Spinal cord (tissue), 10 donors: ENCODE results near the gene PRMT7. TPM values are rescaled to one million over a fixed set of nuclear protein-coding genes. Genes with fewer than 3 reads are reported as not detected.

ENCODE experiments used
- DNase-seq, 6 donors: peaks; one replicate each; pipeline versions ENCODE4 v3.0.0 to v3.0.0-alpha.2; 2013 to 2015; ENCODE audit warnings: low spot score in 6 of 6, low read depth in 4 of 6
- H3K27ac ChIP-seq: one replicate; pipeline ENCODE4 v1.5.1; 2013; ENCODE audit warnings: low read depth, low read length, control low read depth
- H3K27me3 ChIP-seq: one replicate; pipeline ENCODE4 v1.6.1; 2013; ENCODE audit warnings: low read length; ENCODE audit not compliant: control insufficient read depth, insufficient read depth
- H3K36me3 ChIP-seq: one replicate; pipeline ENCODE4 v1.6.1; 2013; ENCODE audit warnings: low read length; ENCODE audit not compliant: control insufficient read depth, insufficient read depth
- H3K4me1 ChIP-seq: one replicate; pipeline ENCODE4 v1.6.1; 2013; ENCODE audit warnings: low read length; ENCODE audit not compliant: control insufficient read depth, insufficient read depth
- H3K4me3 ChIP-seq: one replicate; pipeline ENCODE4 v1.5.1; 2013; ENCODE audit warnings: low read depth, low read length, control low read depth
- H3K9me3 ChIP-seq: one replicate; pipeline ENCODE4 v1.6.1; 2013; ENCODE audit warnings: low read length; ENCODE audit not compliant: control insufficient read depth, insufficient read depth
- WGBS: methylation state at CpG from one replicate; pipeline ENCODE4 v1.1.5; 2013; ENCODE audit warnings: missing lambda C conversion rate; ENCODE audit not compliant: insufficient coverage; 5-methylcytosine and 5-hydroxymethylcytosine counted together
- polyA plus RNA-seq, 2 donors: library from polyadenylated mRNA; unstranded; fragments of 120-200 nt; gene quantifications; one replicate each; pipeline ENCODE4 v1.2.1, GENCODE V29; 2013; ENCODE audit not compliant: insufficient read length in 2 of 2
- total RNA-seq, 2 donors: library from RNA; depleted of rRNA in 1 of 2; stranded (reverse); fragments of 120-200 nt in 1 of 2; fragments of >200 nt in 1 of 2; gene quantifications; one replicate each; pipeline versions ENCODE4 v1.2.3 to v1.2.4, GENCODE V29; 2013 to 2014
- donor health status: healthy.

Gene PRMT7
- total and polyA plus RNA-seq, 4 donors = 43.7 to 83.3 (median 66.4) TPM

DNA sequence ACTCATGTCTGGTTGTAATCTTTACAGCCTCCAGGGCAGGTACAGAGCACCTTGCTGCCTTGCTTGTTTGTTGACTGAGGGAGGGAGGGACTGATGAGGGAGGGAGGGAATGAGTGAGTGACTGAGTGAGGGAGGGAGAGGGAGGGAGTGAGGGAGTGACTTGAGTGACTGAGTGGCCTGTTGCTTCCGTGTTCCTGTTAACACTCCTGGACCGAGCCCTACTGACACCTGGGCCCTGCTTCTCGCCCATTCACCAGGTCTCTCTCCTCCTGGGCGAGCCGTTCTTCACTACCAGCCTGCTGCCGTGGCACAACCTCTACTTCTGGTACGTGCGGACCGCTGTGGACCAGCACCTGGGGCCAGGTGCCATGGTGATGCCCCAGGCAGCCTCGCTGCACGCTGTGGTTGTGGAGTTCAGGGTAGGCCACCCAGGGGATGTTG is 41.2 kb downstream of the PRMT7 start:
- Histone ChIP-seq H3K27ac (no peak overlapping the region), H3K4me1 (peaks cover 20% of the 10 kb centered on the region), H3K36me3 (peaks cover 82% of the 10 kb centered on the region), H3K27me3 (no peaks in the 10 kb centered on the region), H3K4me3 (no peak overlapping the region), H3K9me3 (no peaks in the 10 kb centered on the region)
- WGBS = 89% methylated on average over 8 of the region's 11 CpGs
- DNase-seq = no peak

DNA sequence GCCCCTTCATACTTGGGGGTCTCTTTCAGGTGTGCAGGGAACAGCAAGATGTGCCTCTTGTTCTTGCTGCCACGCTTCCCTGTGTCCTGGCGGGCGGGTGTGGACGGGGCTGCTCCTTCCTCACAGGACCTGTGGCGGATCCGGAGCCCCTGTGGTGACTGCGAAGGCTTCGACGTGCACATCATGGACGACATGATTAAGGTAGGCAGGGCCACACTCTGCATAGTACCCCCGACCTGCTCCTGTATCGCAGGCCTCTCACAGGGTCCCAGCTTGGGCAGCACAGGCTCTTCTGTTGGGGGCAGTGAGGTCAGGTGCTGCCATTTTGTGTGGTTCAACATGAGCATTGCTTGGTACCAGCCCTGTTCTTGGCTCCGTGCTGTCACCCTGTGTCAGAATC is 42.5 kb downstream of the PRMT7 start:
- Histone ChIP-seq H3K9me3 (no peaks in the 10 kb centered on the region), H3K27me3 (no peaks in the 10 kb centered on the region), H3K4me3 (no peak overlapping the region), H3K4me1 (peaks cover 13% of the 10 kb centered on the region), H3K36me3 (peaks cover 85% of the 10 kb centered on the region), H3K27ac (no peak overlapping the region)
- WGBS = 90% methylated on average over 12 of the region's 13 CpGs
- no peak for DNase-seq

DNA sequence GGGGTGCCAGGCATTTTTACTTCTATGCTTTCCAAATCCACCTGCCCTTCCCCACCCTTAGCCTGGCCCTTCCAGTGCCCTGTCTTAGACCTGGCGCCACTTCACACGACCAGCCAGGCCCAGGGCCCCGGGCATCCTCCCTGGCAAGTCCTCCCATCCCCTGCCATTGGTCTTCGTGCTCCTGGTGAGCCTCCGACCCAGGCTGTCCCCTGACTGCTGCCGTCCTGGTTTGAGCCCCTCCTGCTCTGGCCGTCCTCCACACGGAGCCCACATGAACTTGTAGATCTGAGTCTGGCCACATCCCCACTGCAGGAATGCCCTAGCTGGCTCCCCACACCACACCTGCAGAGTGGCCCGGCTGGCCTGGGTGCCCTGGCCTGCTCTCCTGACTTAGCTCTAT is 44.0 kb downstream of the PRMT7 start:
- Histone ChIP-seq H3K36me3 (peaks cover 84% of the 10 kb centered on the region), H3K4me3 (no peak overlapping the region), H3K4me1 (peaks cover 12% of the 10 kb centered on the region), H3K27me3 (no peaks in the 10 kb centered on the region), H3K27ac (no peak overlapping the region), H3K9me3 (no peaks in the 10 kb centered on the region)
- DNase-seq = no peak
- 98% methylated on average over 9 of the region's 9 CpGs for WGBS

DNA sequence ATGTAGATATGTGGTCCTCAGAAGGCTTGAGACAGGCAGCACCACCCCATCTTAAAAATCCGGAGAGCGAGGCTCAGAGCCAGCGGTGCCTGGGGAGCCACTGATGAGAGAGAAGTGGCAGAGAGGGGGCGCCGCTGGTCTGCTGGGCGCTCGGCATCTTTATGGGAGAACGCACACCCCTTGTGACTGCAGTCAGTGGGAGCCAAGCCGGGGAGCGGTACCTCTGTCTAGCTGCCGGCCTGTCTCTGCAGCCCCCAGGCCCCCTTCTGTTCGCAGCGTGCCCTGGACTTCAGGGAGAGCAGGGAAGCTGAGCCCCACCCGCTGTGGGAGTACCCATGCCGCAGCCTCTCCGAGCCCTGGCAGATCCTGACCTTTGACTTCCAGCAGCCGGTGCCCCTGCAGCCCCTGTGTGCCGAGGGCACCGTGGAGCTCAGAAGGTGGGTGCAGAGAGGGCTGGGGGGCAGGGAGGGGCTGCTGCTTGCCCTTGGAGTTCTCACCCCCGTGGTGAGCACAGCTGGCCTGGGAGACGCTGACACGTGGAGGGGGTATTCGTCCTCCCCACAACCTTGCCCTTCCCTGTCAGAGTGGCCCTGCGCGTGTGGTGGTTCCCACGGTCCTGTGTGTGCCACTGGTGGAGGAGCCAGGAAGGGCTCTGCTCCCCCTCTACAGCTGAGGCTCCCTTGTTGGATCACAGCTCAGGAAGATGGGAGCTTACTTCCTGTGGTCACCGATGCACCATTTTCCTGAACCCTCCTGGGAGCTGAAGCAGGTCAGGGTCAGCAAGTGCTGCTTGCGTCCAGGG is 44.8 kb downstream of the PRMT7 start:
- Histone ChIP-seq H3K27ac (no peak overlapping the region), H3K4me1 (peaks cover 21% of the 10 kb centered on the region), H3K27me3 (no peaks in the 10 kb centered on the region), H3K9me3 (no peaks in the 10 kb centered on the region), H3K4me3 (no peak overlapping the region), H3K36me3 (peaks cover 91% of the 10 kb centered on the region)
- 82% methylated on average over 22 of the region's 28 CpGs for WGBS
- DNase-seq = no peak

DNA sequence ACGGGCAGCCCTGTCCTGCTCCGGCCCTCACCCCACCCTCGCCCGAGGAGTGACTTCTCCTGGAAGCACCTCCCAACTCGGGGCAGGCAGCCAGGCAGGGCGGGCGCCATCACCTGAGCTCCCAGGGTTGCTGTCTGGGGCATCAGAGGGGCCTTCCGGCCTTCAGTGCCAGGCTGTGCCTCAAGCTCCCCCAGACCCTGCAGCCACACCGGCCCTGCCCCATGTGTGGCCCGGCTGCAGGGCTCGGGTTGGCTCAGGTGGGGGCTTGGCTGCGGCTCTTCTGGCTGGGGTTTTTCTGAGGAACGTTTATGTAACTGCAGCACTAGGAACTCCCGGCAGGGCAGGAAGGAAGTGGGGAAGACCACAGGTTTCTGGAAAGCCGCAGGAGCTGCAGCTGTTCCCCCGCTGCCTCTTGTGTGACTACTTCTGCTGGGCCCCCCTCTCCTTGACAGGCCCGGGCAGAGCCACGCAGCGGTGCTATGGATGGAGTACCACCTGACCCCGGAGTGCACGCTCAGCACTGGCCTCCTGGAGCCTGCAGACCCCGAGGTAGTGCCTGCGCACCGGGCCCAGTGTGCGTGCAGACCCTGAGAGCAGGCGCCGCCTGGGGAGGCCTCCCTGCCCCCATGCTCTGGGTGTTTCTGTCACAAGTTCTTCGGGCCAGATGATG is 45.6 kb downstream of the PRMT7 start:
- peaks cover 95% of the 10 kb centered on the region for H3K36me3 ChIP-seq
- H3K4me1 ChIP-seq = peaks cover 28% of the 10 kb centered on the region
- H3K9me3 ChIP-seq = no peaks in the 10 kb centered on the region
- WGBS = 84% methylated on average over 28 of the region's 28 CpGs
- no peak overlapping the region for H3K27ac ChIP-seq
- DNase-seq = no peak
- H3K4me3 ChIP-seq = no peak overlapping the region
- no peaks in the 10 kb centered on the region for H3K27me3 ChIP-seq

DNA sequence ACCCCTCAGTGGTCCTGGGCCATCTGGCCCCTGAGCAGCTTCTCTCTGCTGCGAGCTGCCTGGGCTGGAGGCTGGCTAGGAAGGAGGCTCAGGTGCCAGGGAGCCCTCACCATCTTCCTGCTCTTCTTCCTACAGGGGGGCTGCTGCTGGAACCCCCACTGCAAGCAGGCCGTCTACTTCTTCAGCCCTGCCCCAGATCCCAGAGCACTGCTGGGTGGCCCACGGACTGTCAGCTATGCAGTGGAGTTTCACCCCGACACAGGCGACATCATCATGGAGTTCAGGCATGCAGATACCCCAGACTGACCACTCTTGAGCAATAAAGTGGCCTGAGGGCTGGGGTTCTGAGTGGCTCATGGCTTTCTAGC is 46.1 kb downstream of the PRMT7 start:
- Histone ChIP-seq H3K36me3 (peaks cover 95% of the 10 kb centered on the region), H3K4me1 (peaks cover 33% of the 10 kb centered on the region), H3K9me3 (no peaks in the 10 kb centered on the region), H3K27me3 (no peaks in the 10 kb centered on the region), H3K4me3 (no peak overlapping the region), H3K27ac (no peak overlapping the region)
- 95% methylated on average over 5 of the region's 5 CpGs for WGBS
- DNase-seq = no peak

DNA sequence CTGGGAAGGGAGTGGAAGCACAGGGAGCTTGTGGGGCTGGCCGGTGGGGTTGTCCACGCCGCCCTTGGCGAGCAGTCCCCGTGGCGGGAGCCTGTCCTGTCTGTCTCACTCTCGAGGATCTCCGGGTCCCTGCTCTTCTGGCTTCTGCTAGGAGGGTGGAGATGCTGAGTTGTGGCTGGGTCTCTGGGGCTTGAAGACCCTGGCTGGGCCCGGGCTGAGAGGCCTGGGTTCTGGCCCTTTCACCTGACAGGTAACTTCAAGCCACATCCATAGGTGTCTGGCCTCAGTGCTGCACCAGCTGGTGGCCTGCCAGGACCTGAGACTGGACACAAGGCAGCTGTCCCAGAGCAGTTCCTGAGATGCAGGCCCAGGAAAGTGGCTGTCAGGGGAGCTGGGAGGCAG is 46.7 kb downstream of the PRMT7 start:
- DNase-seq = no peak
- 92% methylated on average over 2 of the region's 9 CpGs for WGBS
- H3K4me3 ChIP-seq = no peak overlapping the region
- no peaks in the 10 kb centered on the region for H3K9me3 ChIP-seq
- H3K4me1 ChIP-seq = peaks cover 40% of the 10 kb centered on the region
- no peaks in the 10 kb centered on the region for H3K27me3 ChIP-seq
- H3K27ac ChIP-seq = no peak overlapping the region
- peaks cover 96% of the 10 kb centered on the region for H3K36me3 ChIP-seq

DNA sequence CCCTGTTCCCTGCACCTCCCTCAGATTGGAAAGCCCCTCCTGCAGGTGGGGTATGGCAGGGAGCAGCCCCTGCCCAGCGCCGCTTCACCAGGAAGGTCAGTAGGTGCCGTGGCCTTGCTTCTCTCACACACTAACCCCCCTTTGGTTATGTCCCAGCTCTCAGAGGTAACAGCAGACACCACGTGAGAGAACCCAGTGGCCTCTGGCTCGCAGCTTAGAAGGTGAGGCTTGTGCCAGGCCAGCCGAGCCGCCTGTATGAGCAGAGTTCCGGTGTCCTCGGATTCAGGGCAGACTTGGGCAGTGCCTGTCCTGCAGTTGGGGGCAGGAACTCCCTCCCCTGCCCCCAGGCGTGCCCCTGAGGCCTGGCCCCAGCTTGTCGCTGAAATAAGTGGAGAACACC is 47.1 kb downstream of the PRMT7 start:
- Histone ChIP-seq H3K27ac (no peak overlapping the region), H3K4me1 (peaks cover 42% of the 10 kb centered on the region), H3K36me3 (peaks cover 95% of the 10 kb centered on the region), H3K9me3 (no peaks in the 10 kb centered on the region), H3K27me3 (no peaks in the 10 kb centered on the region), H3K4me3 (no peak overlapping the region)
- DNase-seq = no peak
- 94% methylated on average over 10 of the region's 11 CpGs for WGBS

DNA sequence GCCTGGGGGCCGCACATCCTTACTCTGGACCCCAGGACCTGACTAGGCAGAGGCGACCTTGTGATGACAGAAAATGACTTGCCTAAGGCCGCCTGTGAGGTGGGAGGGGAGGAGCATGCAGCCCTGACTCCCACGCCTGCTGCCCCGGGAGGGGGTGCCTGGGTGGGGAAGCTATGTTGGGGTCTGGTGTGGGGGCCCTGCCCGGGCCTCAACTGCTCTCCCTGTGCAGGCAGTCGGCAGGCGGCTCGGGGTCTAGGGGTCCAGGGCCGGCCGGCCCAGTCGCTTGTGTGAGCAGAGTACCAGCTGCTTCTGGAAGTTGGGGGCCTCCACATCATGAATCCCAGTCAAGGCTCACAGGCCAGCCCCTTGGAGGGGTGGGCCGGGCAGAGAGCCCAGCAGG is 48.1 kb downstream of the PRMT7 start:
- Histone ChIP-seq H3K4me1 (peaks cover 51% of the 10 kb centered on the region), H3K27ac (no peak overlapping the region), H3K27me3 (no peaks in the 10 kb centered on the region), H3K4me3 (no peak overlapping the region), H3K36me3 (peaks cover 95% of the 10 kb centered on the region), H3K9me3 (no peaks in the 10 kb centered on the region)
- 95% methylated on average over 13 of the region's 13 CpGs for WGBS
- no peak for DNase-seq
